GM12878 (cell line): ENCODE data around the gene CFLAR. TPM values are rescaled to one million over a fixed set of nuclear protein-coding genes. Genes with fewer than 3 reads are reported as not detected.

Experiments
- ATAC-seq: fragments of 200-7000 bp; cut with Tn5 transposase; 3 replicates; pipeline ENCODE4 v1.9.1; 2020; ENCODE audit warnings: mild to moderate bottlenecking, moderate library complexity
- BruUV-seq: library from RNA; stranded (reverse); fragments of 400-500 nt; replicated peaks from 2 replicates; lab custom pipeline; 2021; lab: Mats Ljungman, UMichigan
- CTCF ChIA-PET: fragments of 300-600 bp; sonication (Branson Sonifier 250); formaldehyde crosslinking; extraction: SDS; loops from one replicate; lab custom pipeline; 2021; ENCODE audit warnings: inconsistent platforms; lab: Yijun Ruan, JAX
- POLR2A ChIA-PET: fragments of 350-600 bp; formaldehyde crosslinking; extraction: SDS; loops from one replicate; lab custom pipeline; 2021; ENCODE audit warnings: inconsistent platforms; lab: Charles Lee
- RAD21 ChIA-PET: fragments of 300-600 bp; sonication (Branson Sonifier 250); formaldehyde crosslinking; loops from one replicate; lab custom pipeline; 2023; ENCODE audit warnings: antibody characterized with exemption; ENCODE audit not compliant: unreplicated experiment; lab: Charles Lee
- SMC1A ChIA-PET: fragments of 300-600 bp; sonication (Branson Sonifier 250); formaldehyde crosslinking; loops from one replicate; lab custom pipeline; 2023; ENCODE audit not compliant: unreplicated experiment, uncharacterized antibody; lab: Charles Lee
- DNase-seq: peaks from one replicate; pipeline ENCODE4 v3.0.0-alpha.2; 2011; ENCODE audit warnings: low read depth, low spot score
- FAIRE-seq: peaks from 3 replicates; lab custom pipeline; 2011; peaks lifted over from hg19 to GRCh38; lab: Jason Lieb, UNC
- H2AFZ ChIP-seq: 2 replicates; pipeline ENCODE4 v1.6.0; 2011; ENCODE audit warnings: low read depth, low read length, control low read depth; ENCODE audit not compliant: control insufficient read depth
- H3K27ac ChIP-seq: 2 replicates; pipeline ENCODE4 v1.5.1; 2011; ENCODE audit warnings: control low read depth; ENCODE audit not compliant: control insufficient read depth, insufficient read depth
- H3K27me3 ChIP-seq, 2 experiments: replicated peaks in 1 of 2; 2 replicates each; pipeline versions ENCODE4 v1.6.0 to v1.6.1; 2011; ENCODE audit warnings: low read length in 1 of 2; ENCODE audit not compliant: control insufficient read depth in 2 of 2, insufficient read depth in 2 of 2
- H3K36me3 ChIP-seq, 2 experiments: 2 replicates each; pipeline ENCODE4 v1.5.1; 2011; ENCODE audit warnings: low read length in 1 of 2; ENCODE audit not compliant: control insufficient read depth in 2 of 2, insufficient read depth in 2 of 2
- H3K4me1 ChIP-seq: 2 replicates; pipeline ENCODE4 v1.6.1; 2011; ENCODE audit warnings: mild to moderate bottlenecking, low read length, moderate library complexity, mixed read lengths; ENCODE audit not compliant: control insufficient read depth, insufficient read depth
- H3K4me2 ChIP-seq: 2 replicates; pipeline ENCODE4 v1.6.0; 2011; ENCODE audit warnings: control low read depth; ENCODE audit not compliant: control insufficient read depth, insufficient read depth
- H3K4me3 ChIP-seq: fragments of 200-600 bp; sonication (generic); 2 replicates; pipeline ENCODE4 v1.5.1; 2016
- H3K79me2 ChIP-seq: 2 replicates; pipeline ENCODE4 v1.6.0; 2011; ENCODE audit warnings: low read length; ENCODE audit not compliant: control insufficient read depth, insufficient read depth
- H3K9ac ChIP-seq: 2 replicates; pipeline ENCODE4 v1.8.0; 2011; ENCODE audit warnings: low read length, control low read depth, mixed read lengths; ENCODE audit not compliant: control insufficient read depth, insufficient read depth
- H3K9me3 ChIP-seq: replicated peaks from 3 replicates; pipeline ENCODE4 v1.5.1; 2011; ENCODE audit warnings: mild to moderate bottlenecking, low read length; ENCODE audit not compliant: control insufficient read depth, insufficient read depth
- H4K20me1 ChIP-seq: 2 replicates; pipeline ENCODE4 v1.6.0; 2011; ENCODE audit not compliant: control insufficient read depth, insufficient read depth
- GATAD2B ChIP-seq: fragments of 450-650 bp; conservative IDR thresholded peaks from 2 replicates; pipeline ENCODE4 v1.6.1; 2017; ENCODE audit warnings: low read depth, mild to moderate bottlenecking, moderate library complexity
- IRF4 ChIP-seq: IDR thresholded peaks from 2 replicates; pipeline ENCODE4 v1.6.1; 2011; ENCODE audit warnings: low read depth, low read length
- NFIC ChIP-seq: IDR thresholded peaks from 2 replicates; pipeline ENCODE4 v1.6.1; 2012; ENCODE audit warnings: low read depth, mild to moderate bottlenecking, inconsistent platforms, low read length, moderate library complexity
- RCOR1 ChIP-seq: conservative IDR thresholded peaks from 2 replicates; pipeline ENCODE4 v1.6.1; 2012; ENCODE audit warnings: low read depth, low read length, improper control_type of control experiment
- ZZZ3 ChIP-seq: IDR thresholded peaks from 2 replicates; pipeline ENCODE4 v1.6.1; 2011; ENCODE audit warnings: low read depth; ENCODE audit not compliant: control insufficient read depth, insufficient read length
- WGBS: methylation state at CpG from one replicate; pipeline ENCODE4 v1.1.6; 2016; ENCODE audit warnings: low lambda C conversion rate; ENCODE audit not compliant: insufficient replicate concordance, insufficient coverage; ENCODE audit errors: missing lambda C conversion rate; 5-methylcytosine and 5-hydroxymethylcytosine counted together
- in situ Hi-C: fragments of 300-500 bp; cut with MboI; formaldehyde crosslinking; loops from 9 replicates; pipeline ENCODE4 v1.14.3; 2018; ENCODE audit warnings: mixed read lengths
- intact Hi-C: fragments of 100-400 bp; cut with micrococcal nuclease; formaldehyde crosslinking; loops from one replicate; pipeline ENCODE4 v1.14.2; 2022; ENCODE audit not compliant: unreplicated experiment
- polyA plus RNA-seq, 11 experiments: library from polyadenylated mRNA; depleted of rRNA in 4 of 11; unstranded in 6 of 11; stranded (reverse) in 5 of 11; fragments of >200 nt; fragmentation: Nextera tagmentation in 4 of 11; fragmentation: Illumina TruSeq in 1 of 11; extraction: Ambion mirVana in 4 of 11; extraction: Trizol in 1 of 11; gene quantifications; 1 replicate in 1 of 11; 2 replicates in 10 of 11; pipeline versions ENCODE4 v1.2.1 to v1.2.3, GENCODE V29; 2011 to 2016; ENCODE audit warnings: inconsistent platforms in 2 of 11, missing spikeins in 2 of 11, low read depth in 1 of 11
- total RNA-seq, 4 experiments: library from RNA; depleted of rRNA in 3 of 4; stranded (reverse); fragments of >200 nt in 3 of 4; fragmentation: Illumina TruSeq in 1 of 4; extraction: Trizol in 1 of 4; gene quantifications; 2 replicates each; pipeline versions ENCODE4 v1.2.1 to v1.2.3, GENCODE V29; 2013 to 2021
- TF ChIP-seq, protein P1 (sequence below): IDR thresholded peaks from 2 replicates; pipeline ENCODE4 v1.6.1; 2011; ENCODE audit warnings: low read depth, low read length, improper control_type of control experiment, borderline replicate concordance
- TF ChIP-seq, protein P2 (sequence below): fragments of 450-650 bp; formaldehyde crosslinking; IDR thresholded peaks from 2 replicates; pipeline ENCODE4 v1.4.0; 2022; ENCODE audit warnings: mild to moderate bottlenecking, moderate library complexity

CFLAR gene
- total and polyA plus RNA-seq, 10 of the 15 experiments (the other 5 are each of a cell fraction or from before 2014, with no cell fraction given), result 80.6 to 181 (median 101) TPM

DNA sequence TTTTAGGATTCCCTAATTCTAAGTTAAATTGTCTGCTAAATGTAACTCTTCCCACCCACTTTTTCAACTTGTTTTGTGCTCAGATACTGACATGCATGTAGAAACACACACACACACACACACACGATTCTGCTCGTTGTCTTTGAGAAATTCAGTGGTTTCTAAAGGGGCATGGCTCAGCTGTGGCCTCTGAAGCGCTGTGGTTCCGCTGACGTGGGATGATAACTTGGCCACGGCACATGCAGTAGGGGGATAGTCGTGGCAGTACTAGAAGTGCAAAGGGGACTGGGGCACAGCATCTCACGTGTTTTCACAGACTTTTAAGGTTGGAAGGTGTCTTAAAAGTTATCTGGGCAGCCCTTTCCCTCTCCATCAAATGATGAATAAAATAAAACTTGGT, 85.4 kb downstream of the CFLAR start (continued):
- TF ChIP-seq, protein P1, sequence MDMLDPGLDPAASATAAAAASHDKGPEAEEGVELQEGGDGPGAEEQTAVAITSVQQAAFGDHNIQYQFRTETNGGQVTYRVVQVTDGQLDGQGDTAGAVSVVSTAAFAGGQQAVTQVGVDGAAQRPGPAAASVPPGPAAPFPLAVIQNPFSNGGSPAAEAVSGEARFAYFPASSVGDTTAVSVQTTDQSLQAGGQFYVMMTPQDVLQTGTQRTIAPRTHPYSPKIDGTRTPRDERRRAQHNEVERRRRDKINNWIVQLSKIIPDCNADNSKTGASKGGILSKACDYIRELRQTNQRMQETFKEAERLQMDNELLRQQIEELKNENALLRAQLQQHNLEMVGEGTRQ, result no peak
- TF ChIP-seq ZZZ3 (no peak), IRF4 (no peak)
- TF ChIP-seq, protein P2, sequence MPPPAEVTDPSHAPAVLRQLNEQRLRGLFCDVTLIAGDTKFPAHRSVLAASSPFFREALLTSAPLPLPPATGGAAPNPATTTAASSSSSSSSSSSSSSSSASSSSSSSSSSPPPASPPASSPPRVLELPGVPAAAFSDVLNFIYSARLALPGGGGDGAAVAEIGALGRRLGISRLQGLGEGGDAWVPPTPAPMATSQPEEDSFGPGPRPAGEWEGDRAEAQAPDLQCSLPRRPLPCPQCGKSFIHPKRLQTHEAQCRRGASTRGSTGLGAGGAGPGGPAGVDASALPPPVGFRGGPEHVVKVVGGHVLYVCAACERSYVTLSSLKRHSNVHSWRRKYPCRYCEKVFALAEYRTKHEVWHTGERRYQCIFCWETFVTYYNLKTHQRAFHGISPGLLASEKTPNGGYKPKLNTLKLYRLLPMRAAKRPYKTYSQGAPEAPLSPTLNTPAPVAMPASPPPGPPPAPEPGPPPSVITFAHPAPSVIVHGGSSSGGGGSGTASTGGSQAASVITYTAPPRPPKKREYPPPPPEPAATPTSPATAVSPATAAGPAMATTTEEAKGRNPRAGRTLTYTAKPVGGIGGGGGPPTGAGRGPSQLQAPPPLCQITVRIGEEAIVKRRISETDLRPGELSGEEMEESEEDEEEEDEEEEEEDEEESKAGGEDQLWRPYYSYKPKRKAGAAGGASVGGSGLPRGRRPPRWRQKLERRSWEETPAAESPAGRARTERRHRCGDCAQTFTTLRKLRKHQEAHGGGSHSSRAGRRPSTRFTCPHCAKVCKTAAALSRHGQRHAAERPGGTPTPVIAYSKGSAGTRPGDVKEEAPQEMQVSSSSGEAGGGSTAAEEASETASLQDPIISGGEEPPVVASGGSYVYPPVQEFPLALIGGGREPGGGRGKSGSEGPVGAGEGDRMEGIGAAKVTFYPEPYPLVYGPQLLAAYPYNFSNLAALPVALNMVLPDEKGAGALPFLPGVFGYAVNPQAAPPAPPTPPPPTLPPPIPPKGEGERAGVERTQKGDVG (CRISPR knock-in tag), result no peak

DNA sequence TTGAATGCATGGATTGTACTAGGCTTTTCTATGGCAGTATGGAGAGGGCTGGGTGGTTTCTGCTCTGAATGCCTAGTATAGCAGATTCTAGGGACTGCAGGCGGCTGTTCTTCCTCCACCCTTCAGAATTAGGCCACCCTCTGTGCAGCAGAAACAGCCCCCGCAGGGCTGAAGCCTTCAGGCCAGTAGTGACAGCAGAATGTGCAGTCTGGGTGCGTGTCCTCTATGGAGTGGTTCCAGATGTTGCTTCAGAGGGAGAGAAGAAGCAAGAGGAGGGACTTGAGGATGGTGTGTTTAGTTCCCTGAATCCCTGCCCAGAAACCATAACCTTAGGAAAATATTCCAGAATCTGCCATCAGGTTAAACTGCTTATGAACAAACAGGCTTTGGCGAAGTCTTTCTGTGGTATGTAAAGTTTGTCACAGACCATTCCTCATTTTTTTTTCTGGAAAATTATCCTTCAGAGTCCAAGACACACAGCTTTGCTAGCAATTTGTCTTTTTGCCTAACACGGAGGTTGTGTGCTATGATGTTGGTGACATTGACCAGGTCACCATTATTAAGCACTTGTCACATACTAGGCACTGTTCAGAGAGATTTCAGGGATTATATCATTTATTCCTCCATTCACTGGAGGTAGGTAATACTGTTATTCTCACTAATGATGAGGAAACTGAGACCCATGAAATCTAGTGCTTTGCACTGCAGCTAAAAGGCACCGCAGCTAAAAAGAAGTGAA, 88.1 kb downstream of the CFLAR start:
- H3K27me3 ChIP-seq, result no peaks in the 10 kb centered on the region; a peak in 2 of 4 replicates
- FAIRE-seq (no peak), ATAC-seq (no peak; the same call in 2 of the 3 replicates), DNase-seq (no peak)
- SMC1A ChIA-PET, result interaction anchor here (1.1 to 1.9 kb wide), 2 partner anchors 9 to 21 kb away, joined by 3 to 6 read pairs; partner anchors contain the start of gene CASP10
- H3K9ac ChIP-seq, result no peak overlapping the region
- intact Hi-C loops (no loop called here), in situ Hi-C loops (no loop called here)
- no peaks in the 10 kb centered on the region; the same call in 1 of the 2 replicates for H4K20me1 ChIP-seq
- H3K9me3 ChIP-seq, result peaks cover 3% of the 10 kb centered on the region; the same call in 2 of the 3 replicates
- TF ChIP-seq NFIC (no peak), RCOR1 (no peak), GATAD2B (no peak)
- H3K36me3 ChIP-seq, result no peaks in the 10 kb centered on the region; a peak in 4 of 4 replicates
- no peak overlapping the region for H3K4me2 ChIP-seq
- no peak overlapping the region for H2AFZ ChIP-seq
- RAD21 ChIA-PET, result interaction anchor here (2.7 kb wide), 1 partner anchor 9 kb away, joined by 11 read pairs; no protein-coding TSS in a partner anchor
- POLR2A ChIA-PET, result no interaction called here
- CTCF ChIA-PET, result interaction anchor here (0.8 to 2.7 kb wide), 3 partner anchors 8 to 28 kb away, joined by 3 to 11 read pairs (median 3); partner anchors contain the start of gene CASP10
- BruUV-seq, result no TSS peak
- no peak overlapping the region for H3K27ac ChIP-seq
- no peak overlapping the region for H3K4me3 ChIP-seq
- H3K79me2 ChIP-seq, result no peaks in the 10 kb centered on the region
- peaks cover 11% of the 10 kb centered on the region; the same call in 1 of the 2 replicates for H3K4me1 ChIP-seq
- 86% methylated on average over 6 of the region's 6 CpGs for WGBS
